GM13976 (cell line): Measurements from ENCODE around the gene CHCHD3.

Source experiments
- DNase-seq: peaks from one replicate; pipeline ENCODE4 v3.0.0; 2012; ENCODE audit warnings: low spot score
- in situ Hi-C: fragments of 300-500 bp; cut with MboI; formaldehyde crosslinking; loops from one replicate; pipeline ENCODE4 v1.12.0; 2022; ENCODE audit warnings: low sequenced_read_pairs, mixed read lengths, inconsistent platforms; ENCODE audit not compliant: unreplicated experiment
- TF ChIP-seq, protein P1 (sequence below): IDR thresholded peaks from 2 replicates; pipeline ENCODE4 v1.5.1; 2012; ENCODE audit warnings: borderline replicate concordance, mild to moderate bottlenecking; ENCODE audit not compliant: insufficient read depth; ENCODE audit errors: extremely low read depth, missing control alignments, control extremely low read depth

Gene CHCHD3

GRCh38 chr7:132773527-132773956 lies 308.3 kb downstream of the CHCHD3 start:
- in situ Hi-C loops, result no loop called here
- TF ChIP-seq, protein P1, sequence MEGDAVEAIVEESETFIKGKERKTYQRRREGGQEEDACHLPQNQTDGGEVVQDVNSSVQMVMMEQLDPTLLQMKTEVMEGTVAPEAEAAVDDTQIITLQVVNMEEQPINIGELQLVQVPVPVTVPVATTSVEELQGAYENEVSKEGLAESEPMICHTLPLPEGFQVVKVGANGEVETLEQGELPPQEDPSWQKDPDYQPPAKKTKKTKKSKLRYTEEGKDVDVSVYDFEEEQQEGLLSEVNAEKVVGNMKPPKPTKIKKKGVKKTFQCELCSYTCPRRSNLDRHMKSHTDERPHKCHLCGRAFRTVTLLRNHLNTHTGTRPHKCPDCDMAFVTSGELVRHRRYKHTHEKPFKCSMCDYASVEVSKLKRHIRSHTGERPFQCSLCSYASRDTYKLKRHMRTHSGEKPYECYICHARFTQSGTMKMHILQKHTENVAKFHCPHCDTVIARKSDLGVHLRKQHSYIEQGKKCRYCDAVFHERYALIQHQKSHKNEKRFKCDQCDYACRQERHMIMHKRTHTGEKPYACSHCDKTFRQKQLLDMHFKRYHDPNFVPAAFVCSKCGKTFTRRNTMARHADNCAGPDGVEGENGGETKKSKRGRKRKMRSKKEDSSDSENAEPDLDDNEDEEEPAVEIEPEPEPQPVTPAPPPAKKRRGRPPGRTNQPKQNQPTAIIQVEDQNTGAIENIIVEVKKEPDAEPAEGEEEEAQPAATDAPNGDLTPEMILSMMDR, result no peak
- DNase-seq, result no peak

- no peak for DNase-seq
- in situ Hi-C loops, result no loop called here
- TF ChIP-seq, protein P1, result no peak
These were observed 310.6 kb downstream of the CHCHD3 start for GRCh38 chr7:132771301-132771730.

- TF ChIP-seq, protein P1, result no peak
- in situ Hi-C loops, result no loop called here
These were observed 311.8 kb downstream of the CHCHD3 start for GRCh38 chr7:132770055-132770454.

DNA sequence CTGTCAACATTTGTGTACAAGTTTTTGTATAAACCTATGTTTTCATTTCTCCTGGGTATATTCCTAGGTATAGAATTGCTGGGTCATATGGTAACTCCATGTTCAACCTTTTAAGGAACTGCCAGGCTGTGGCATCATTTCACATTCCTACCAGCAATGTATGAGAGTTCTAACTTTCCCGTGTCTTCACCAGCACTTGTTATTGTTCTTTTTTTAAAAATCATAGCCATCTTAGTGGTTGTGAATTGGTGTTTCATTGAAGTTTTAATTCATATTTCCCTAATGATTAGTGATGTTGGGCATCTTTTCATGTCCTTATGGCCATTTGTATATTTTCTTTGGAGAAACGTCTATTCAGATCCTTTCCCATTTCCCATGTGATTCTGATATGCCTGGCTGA lies 312.6 kb downstream of the CHCHD3 start:
- in situ Hi-C loops, result no loop called here
- TF ChIP-seq, protein P1, result no peak
- DNase-seq, result no peak

More at GRCh38 chr7:132770055-132770454, 311.8 kb downstream of the CHCHD3 start:
- no peak for DNase-seq

DNA sequence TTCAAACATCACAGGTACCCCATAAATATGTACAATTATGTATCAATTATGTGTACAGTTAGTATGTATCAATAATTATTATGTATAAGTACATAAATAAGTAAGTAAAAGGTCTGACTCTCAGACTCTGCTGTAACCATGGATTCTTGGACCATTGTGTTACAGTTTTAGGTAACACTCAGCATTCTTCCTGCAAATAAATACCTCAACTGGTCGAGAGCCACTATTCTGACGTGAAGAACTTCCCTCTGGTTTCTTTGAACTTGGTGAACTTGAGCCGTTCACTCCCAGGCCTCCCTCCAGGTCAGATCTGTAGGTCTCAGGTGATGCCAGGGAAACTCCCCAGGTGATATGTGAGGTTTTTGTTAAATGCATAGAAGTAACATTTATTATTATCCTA lies 313.8 kb downstream of the CHCHD3 start:
- DNase-seq, result no peak
- TF ChIP-seq, protein P1, result no peak
- in situ Hi-C loops, result no loop called here

- in situ Hi-C loops, result no loop called here
- TF ChIP-seq, protein P1, result no peak
- no peak for DNase-seq
These were observed 314.5 kb downstream of the CHCHD3 start for GRCh38 chr7:132767378-132767777.

GRCh38 chr7:132766660-132767059 lies 315.2 kb downstream of the CHCHD3 start:
- DNase-seq, result no peak
- TF ChIP-seq, protein P1, result no peak
- in situ Hi-C loops, result no loop called here
